Measurements from ENCODE around the gene RPS6KA2.
"Not testable (repeated sequence)": the region's sequence is repeated elsewhere in the genome, so short reads cannot be mapped to it uniquely, and the experiment has no call there.

Gene RPS6KA2

DNA sequence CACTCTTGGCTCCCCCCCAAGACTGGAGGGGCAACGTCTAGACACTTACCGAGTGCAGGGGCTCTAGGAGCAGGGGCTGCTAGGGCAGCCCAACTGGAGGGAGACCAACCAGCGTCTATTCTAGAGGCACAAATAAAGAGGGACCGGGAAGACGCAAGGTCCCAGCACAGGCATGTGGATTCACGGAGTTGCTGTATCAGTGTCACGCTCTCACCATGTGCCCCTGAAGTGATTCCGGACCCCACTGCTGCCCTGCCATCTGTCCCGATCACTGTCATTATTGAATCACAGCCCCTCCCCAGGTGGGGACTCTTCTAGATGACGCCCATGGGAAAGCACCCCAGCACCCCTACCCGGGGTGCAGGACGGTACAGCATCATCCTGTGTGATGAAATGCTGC, 94.7 kb downstream of the RPS6KA2 start:
- no peak overlapping the region for H3K27ac ChIP-seq (ENCODE audit: low read length)
- H3K27me3 ChIP-seq (ENCODE audit: insufficient read depth, low read length, poor library complexity), result no peaks in the 10 kb centered on the region
- ATAC-seq (ENCODE audit: insufficient read depth, low read depth), result no peak
- no peaks in the 10 kb centered on the region for H3K79me2 ChIP-seq (ENCODE audit: insufficient read depth, low read length)
- H2AFZ ChIP-seq (ENCODE audit: low read depth, low read length), result no peak overlapping the region
- H3K4me3 ChIP-seq (ENCODE audit: low read depth in 1 of 2, low read length in 2 of 2), result no peak overlapping the region
- no peaks in the 10 kb centered on the region for H3K36me3 ChIP-seq (ENCODE audit: insufficient read depth, low read length)
- H3K9ac ChIP-seq (ENCODE audit: low read depth, low read length), result no peak overlapping the region
- DNase-seq, result no peak
- TF ChIP-seq, protein P1, sequence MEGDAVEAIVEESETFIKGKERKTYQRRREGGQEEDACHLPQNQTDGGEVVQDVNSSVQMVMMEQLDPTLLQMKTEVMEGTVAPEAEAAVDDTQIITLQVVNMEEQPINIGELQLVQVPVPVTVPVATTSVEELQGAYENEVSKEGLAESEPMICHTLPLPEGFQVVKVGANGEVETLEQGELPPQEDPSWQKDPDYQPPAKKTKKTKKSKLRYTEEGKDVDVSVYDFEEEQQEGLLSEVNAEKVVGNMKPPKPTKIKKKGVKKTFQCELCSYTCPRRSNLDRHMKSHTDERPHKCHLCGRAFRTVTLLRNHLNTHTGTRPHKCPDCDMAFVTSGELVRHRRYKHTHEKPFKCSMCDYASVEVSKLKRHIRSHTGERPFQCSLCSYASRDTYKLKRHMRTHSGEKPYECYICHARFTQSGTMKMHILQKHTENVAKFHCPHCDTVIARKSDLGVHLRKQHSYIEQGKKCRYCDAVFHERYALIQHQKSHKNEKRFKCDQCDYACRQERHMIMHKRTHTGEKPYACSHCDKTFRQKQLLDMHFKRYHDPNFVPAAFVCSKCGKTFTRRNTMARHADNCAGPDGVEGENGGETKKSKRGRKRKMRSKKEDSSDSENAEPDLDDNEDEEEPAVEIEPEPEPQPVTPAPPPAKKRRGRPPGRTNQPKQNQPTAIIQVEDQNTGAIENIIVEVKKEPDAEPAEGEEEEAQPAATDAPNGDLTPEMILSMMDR (IDR thresholded peaks at IDR 0.05; ENCODE audit: borderline replicate concordance, extremely low read depth, low read length, poor library complexity, severe bottlenecking), result no peak
- no peak for TF ChIP-seq EZH2 (IDR thresholded peaks at IDR 0.05; ENCODE audit: borderline replicate concordance, low read depth, low read length, severe bottlenecking)
- no peak overlapping the region for H3K4me2 ChIP-seq (ENCODE audit: insufficient read depth, low read length)
- no peaks in the 10 kb centered on the region for H3K4me1 ChIP-seq (ENCODE audit: insufficient read depth, low read length)
- no peaks in the 10 kb centered on the region for H4K20me1 ChIP-seq (ENCODE audit: insufficient read depth, low read length)
- no peaks in the 10 kb centered on the region for H3K9me3 ChIP-seq (ENCODE audit: insufficient read depth, low read length, severe bottlenecking)

DNA sequence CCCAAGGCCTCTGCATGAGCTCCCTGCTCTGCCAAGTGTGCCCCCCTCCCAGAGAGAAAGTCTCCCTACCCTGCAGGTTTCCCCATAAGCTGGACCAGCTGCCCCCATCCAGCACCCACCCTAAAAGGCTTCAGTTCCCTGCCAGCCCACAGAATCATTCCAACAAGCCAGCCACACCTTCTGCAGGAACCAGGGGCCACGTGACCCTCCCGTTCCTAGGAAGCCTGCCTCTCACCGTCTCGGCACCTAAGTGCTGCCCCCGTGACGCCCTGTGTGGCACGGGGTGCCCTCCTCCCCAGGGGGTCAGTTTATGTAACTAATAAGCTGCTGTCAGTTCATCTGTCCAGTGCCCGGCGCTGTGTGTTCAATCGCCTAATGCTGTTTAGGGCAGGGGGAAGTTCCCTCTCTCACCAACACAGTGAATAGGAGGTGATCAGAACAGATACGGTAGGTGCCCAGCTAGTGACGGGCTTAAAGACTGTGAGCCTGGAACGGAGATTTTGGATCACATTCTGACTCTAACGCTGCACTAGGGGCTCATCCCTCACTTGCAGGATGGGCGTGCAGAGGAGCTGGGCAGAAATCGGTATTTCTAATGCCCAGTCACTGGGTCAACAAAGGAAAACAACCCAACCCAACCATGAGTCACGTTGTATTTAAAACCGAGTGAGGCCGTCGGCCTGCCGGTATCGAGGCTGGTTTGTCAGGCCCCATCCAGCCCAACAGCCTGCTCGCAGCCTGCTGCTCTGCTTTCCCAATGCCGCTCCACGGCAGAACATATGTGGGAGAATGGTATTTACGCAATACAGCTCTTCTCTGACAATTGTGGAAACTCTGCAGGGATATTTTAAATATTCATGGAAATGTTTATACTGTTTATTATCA, 96.6 kb downstream of the RPS6KA2 start:
- ATAC-seq (ENCODE audit: insufficient read depth, low read depth) (no peak), DNase-seq (no peak)
- Histone ChIP-seq H3K27me3 (ENCODE audit: insufficient read depth, low read length, poor library complexity) (no peaks in the 10 kb centered on the region), H3K4me3 (ENCODE audit: low read depth in 1 of 2, low read length in 2 of 2) (no peak overlapping the region), H3K36me3 (ENCODE audit: insufficient read depth, low read length) (no peaks in the 10 kb centered on the region), H3K4me2 (ENCODE audit: insufficient read depth, low read length) (no peak overlapping the region), H3K79me2 (ENCODE audit: insufficient read depth, low read length) (no peaks in the 10 kb centered on the region), H2AFZ (ENCODE audit: low read depth, low read length) (no peak overlapping the region), H4K20me1 (ENCODE audit: insufficient read depth, low read length) (no peaks in the 10 kb centered on the region), H3K4me1 (ENCODE audit: insufficient read depth, low read length) (no peaks in the 10 kb centered on the region), H3K9me3 (ENCODE audit: insufficient read depth, low read length, severe bottlenecking) (no peaks in the 10 kb centered on the region), H3K9ac (ENCODE audit: low read depth, low read length) (no peak overlapping the region), H3K27ac (ENCODE audit: low read length) (no peak overlapping the region)
- no peak for TF ChIP-seq EZH2 (IDR thresholded peaks at IDR 0.05; ENCODE audit: borderline replicate concordance, low read depth, low read length, severe bottlenecking)
- TF ChIP-seq, protein P1 (IDR thresholded peaks at IDR 0.05; ENCODE audit: borderline replicate concordance, extremely low read depth, low read length, poor library complexity, severe bottlenecking), result no peak

GRCh38 chr6:166529586-166529985, 97.5 kb downstream of the RPS6KA2 start:
- H4K20me1 ChIP-seq (ENCODE audit: insufficient read depth, low read length), result no peaks in the 10 kb centered on the region
- H2AFZ ChIP-seq (ENCODE audit: low read depth, low read length), result no peak overlapping the region
- ATAC-seq (ENCODE audit: insufficient read depth, low read depth) (no peak), DNase-seq (no peak)
- no peaks in the 10 kb centered on the region for H3K36me3 ChIP-seq (ENCODE audit: insufficient read depth, low read length)
- H3K27ac ChIP-seq (ENCODE audit: low read length), result no peak overlapping the region
- TF ChIP-seq EZH2 (IDR thresholded peaks at IDR 0.05; ENCODE audit: borderline replicate concordance, low read depth, low read length, severe bottlenecking), result no peak
- TF ChIP-seq, protein P1 (IDR thresholded peaks at IDR 0.05; ENCODE audit: borderline replicate concordance, extremely low read depth, low read length, poor library complexity, severe bottlenecking), result no peak
- H3K4me2 ChIP-seq (ENCODE audit: insufficient read depth, low read length), result no peak overlapping the region
- H3K79me2 ChIP-seq (ENCODE audit: insufficient read depth, low read length), result no peaks in the 10 kb centered on the region
- no peak overlapping the region for H3K4me3 ChIP-seq (ENCODE audit: low read depth in 1 of 2, low read length in 2 of 2)
- H3K9ac ChIP-seq (ENCODE audit: low read depth, low read length), result no peak overlapping the region
- H3K27me3 ChIP-seq (ENCODE audit: insufficient read depth, low read length, poor library complexity), result no peaks in the 10 kb centered on the region
- no peaks in the 10 kb centered on the region for H3K9me3 ChIP-seq (ENCODE audit: insufficient read depth, low read length, severe bottlenecking)
- no peaks in the 10 kb centered on the region for H3K4me1 ChIP-seq (ENCODE audit: insufficient read depth, low read length)

- H3K4me2 ChIP-seq (ENCODE audit: insufficient read depth, low read length); H3K27me3 ChIP-seq (ENCODE audit: insufficient read depth, low read length, poor library complexity); DNase-seq; ATAC-seq (ENCODE audit: insufficient read depth, low read depth); H3K9me3 ChIP-seq (ENCODE audit: insufficient read depth, low read length, severe bottlenecking); H4K20me1 ChIP-seq (ENCODE audit: insufficient read depth, low read length); H3K79me2 ChIP-seq (ENCODE audit: insufficient read depth, low read length); H3K4me3 ChIP-seq (ENCODE audit: low read depth in 1 of 2, low read length in 2 of 2); H3K9ac ChIP-seq (ENCODE audit: low read depth, low read length); H2AFZ ChIP-seq (ENCODE audit: low read depth, low read length); H3K36me3 ChIP-seq (ENCODE audit: insufficient read depth, low read length); H3K4me1 ChIP-seq (ENCODE audit: insufficient read depth, low read length); H3K27ac ChIP-seq (ENCODE audit: low read length): not testable (repeated sequence)
Measured at GRCh38 chr6:166529058-166529457, 98.0 kb downstream of the RPS6KA2 start.
